GM10248 (cell line): ENCODE measurements around the gene COL13A1.

Experiments used
- CTCF ChIA-PET: fragments of 300-600 bp; sonication (Branson Sonifier 250); formaldehyde crosslinking; extraction: SDS; loops from one replicate; lab custom pipeline; 2021; ENCODE audit warnings: antibody characterized with exemption; lab: Yijun Ruan, JAX
- POLR2A ChIA-PET: fragments of 350-650 bp; sonication (Branson Sonifier 250); formaldehyde crosslinking; extraction: SDS; loops from one replicate; lab custom pipeline; 2020; ENCODE audit warnings: antibody characterized with exemption; lab: Yijun Ruan, JAX
- DNase-seq: peaks from one replicate; pipeline ENCODE4 v3.0.0; 2012; ENCODE audit errors: extremely low spot score
- CTCF ChIP-seq: IDR thresholded peaks from 2 replicates; pipeline ENCODE4 v1.5.1; 2012; ENCODE audit warnings: mild to moderate bottlenecking, low read depth; ENCODE audit errors: extremely low read depth, missing control alignments, control extremely low read depth

Gene COL13A1

GRCh38 chr10:69801434-69802315 lies at the start of gene COL13A1:
TSS of gene COL13A1 (plus strand) at chr10:69801906. CDS start at chr10:69802424, 518 bp downstream.
- TF ChIP-seq CTCF: no peak
- CTCF ChIA-PET: interaction anchor here (0.7 to 2.7 kb wide), 9 partner anchors 8 to 167 kb away, joined by 3 to 18 read pairs (median 3); no protein-coding TSS in a partner anchor
- DNase-seq: no peak
- POLR2A ChIA-PET: no interaction called here

- DNase-seq: no peak
- CTCF ChIA-PET: no interaction called here
- POLR2A ChIA-PET: no interaction called here
- no peak for TF ChIP-seq CTCF
These were observed 49.2 kb upstream of the COL13A1 start for GRCh38 chr10:69752479-69752878.

- CTCF ChIA-PET: interaction anchor here (0.8 to 1.5 kb wide), 3 partner anchors 16 to 199 kb away, joined by 3 to 4 read pairs (median 3); no protein-coding TSS in a partner anchor
- no peak for TF ChIP-seq CTCF
- DNase-seq: no peak
- POLR2A ChIA-PET: no interaction called here
These were observed 45.4 kb upstream of the COL13A1 start for GRCh38 chr10:69756279-69756678.

GRCh38 chr10:69757206-69757552 lies 44.5 kb upstream of the COL13A1 start:
- ChIA-PET POLR2A (no interaction called here), CTCF (interaction anchor here (1.5 to 2.4 kb wide), 2 partner anchors 18 to 198 kb away, joined by 3 to 8 read pairs; no protein-coding TSS in a partner anchor)
- no peak for DNase-seq
- TF ChIP-seq CTCF: no peak

- ChIA-PET POLR2A (no interaction called here), CTCF (interaction anchor here (1.1 to 2.4 kb wide), 4 partner anchors 13 to 197 kb away, joined by 3 to 8 read pairs (median 4); no protein-coding TSS in a partner anchor)
- DNase-seq: no peak
- TF ChIP-seq CTCF: no peak
These were observed 44.0 kb upstream of the COL13A1 start for GRCh38 chr10:69757553-69758309.

- POLR2A ChIA-PET: no interaction called here
- DNase-seq: no peak
- TF ChIP-seq CTCF: no peak
- CTCF ChIA-PET: interaction anchor here (1.0 to 2.4 kb wide), 4 partner anchors 13 to 156 kb away, joined by 3 to 8 read pairs (median 4); no protein-coding TSS in a partner anchor
These were observed 43.4 kb upstream of the COL13A1 start for GRCh38 chr10:69758310-69758728.
